Liver (tissue), 9 donors: ENCODE measurements around the gene TSHZ2. TPM values are rescaled to one million over a fixed set of nuclear protein-coding genes. Genes with fewer than 3 reads are reported as not detected.

Experiments
- DNase-seq: peaks from one replicate; pipeline ENCODE4 v3.0.0-alpha.2; 2017; ENCODE audit warnings: low spot score
- H3K27ac ChIP-seq, 2 donors: one replicate each; pipeline ENCODE4 v1.7.0; 2013; ENCODE audit warnings: inconsistent platforms in 2 of 2, low read length in 2 of 2, control low read depth in 1 of 2, low read depth in 1 of 2, mild to moderate bottlenecking in 1 of 2
- H3K27me3 ChIP-seq, 4 donors: one replicate each; pipeline versions ENCODE4 v1.6.1 to v1.7.0; 2013; ENCODE audit warnings: low read length in 3 of 4, inconsistent platforms in 1 of 4, mild to moderate bottlenecking in 1 of 4, moderate library complexity in 1 of 4; ENCODE audit not compliant: control insufficient read depth in 4 of 4, insufficient read depth in 4 of 4
- H3K36me3 ChIP-seq, 4 donors: one replicate each; pipeline versions ENCODE4 v1.6.1 to v1.7.0; 2013; ENCODE audit warnings: low read length in 3 of 4, mild to moderate bottlenecking in 3 of 4, low read depth in 1 of 4, moderate library complexity in 1 of 4; ENCODE audit not compliant: control insufficient read depth in 4 of 4, insufficient read depth in 3 of 4
- H3K4me1 ChIP-seq, 4 donors: one replicate each; pipeline versions ENCODE4 v1.6.1 to v1.7.0; 2013; ENCODE audit warnings: low read length in 3 of 4, mild to moderate bottlenecking in 3 of 4, moderate library complexity in 1 of 4; ENCODE audit not compliant: control insufficient read depth in 4 of 4, insufficient read depth in 4 of 4
- H3K4me3 ChIP-seq, 3 donors: one replicate each; pipeline versions ENCODE4 v1.6.1 to v1.7.0; 2013; ENCODE audit warnings: low read length in 3 of 3, control low read depth in 1 of 3, low read depth in 1 of 3, mild to moderate bottlenecking in 1 of 3
- H3K9ac ChIP-seq, 2 donors: one replicate each; pipeline ENCODE4 v1.7.0; 2013; ENCODE audit warnings: low read length in 2 of 2, mild to moderate bottlenecking in 2 of 2, moderate library complexity in 2 of 2, control low read depth in 1 of 2, low read depth in 1 of 2
- H3K9me3 ChIP-seq, 4 donors: one replicate each; pipeline versions ENCODE4 v1.6.1 to v1.7.0; 2013; ENCODE audit warnings: low read length in 3 of 4; ENCODE audit not compliant: control insufficient read depth in 4 of 4
- EGR1 ChIP-seq, 2 donors: IDR thresholded peaks; 2 replicates each; pipeline ENCODE4 v1.6.1; 2016 to 2018; ENCODE audit warnings: antibody characterized with exemption in 2 of 2, low read depth in 2 of 2
- FOXA1 ChIP-seq: IDR thresholded peaks from 2 replicates; pipeline ENCODE4 v1.6.1; 2016; ENCODE audit warnings: antibody characterized with exemption
- FOXA2 ChIP-seq: IDR thresholded peaks from 2 replicates; pipeline ENCODE4 v1.6.1; 2016; ENCODE audit warnings: antibody characterized with exemption
- GABPA ChIP-seq, 2 donors: IDR thresholded peaks in 1 of 2; conservative IDR thresholded peaks in 1 of 2; 2 replicates each; pipeline ENCODE4 v1.6.1; 2016; ENCODE audit warnings: antibody characterized with exemption in 2 of 2, mild to moderate bottlenecking in 1 of 2, moderate library complexity in 1 of 2
- HNF4A ChIP-seq, 2 donors: conservative IDR thresholded peaks; 2 replicates each; pipeline ENCODE4 v1.6.1; 2016; ENCODE audit warnings: antibody characterized with exemption in 2 of 2, mild to moderate bottlenecking in 2 of 2
- HNF4G ChIP-seq: IDR thresholded peaks from 2 replicates; pipeline ENCODE4 v1.6.1; 2016; ENCODE audit warnings: antibody characterized with exemption
- JUND ChIP-seq, 2 donors: IDR thresholded peaks; 2 replicates each; pipeline ENCODE4 v1.6.1; 2016; ENCODE audit warnings: antibody characterized with exemption in 2 of 2
- NR2F2 ChIP-seq: IDR thresholded peaks from 2 replicates; pipeline ENCODE4 v1.6.1; 2016; ENCODE audit warnings: antibody characterized with exemption
- RAD21 ChIP-seq, 2 donors: IDR thresholded peaks; 2 replicates each; pipeline ENCODE4 v1.6.1; 2016; ENCODE audit warnings: antibody characterized with exemption in 2 of 2, mild to moderate bottlenecking in 2 of 2
- RXRA ChIP-seq, 2 donors: IDR thresholded peaks; 2 replicates each; pipeline ENCODE4 v1.6.1; 2017 to 2018; ENCODE audit warnings: antibody characterized with exemption in 2 of 2, mild to moderate bottlenecking in 1 of 2
- SP1 ChIP-seq: IDR thresholded peaks from 2 replicates; pipeline ENCODE4 v1.6.1; 2018; ENCODE audit warnings: antibody characterized with exemption, mild to moderate bottlenecking
- TAF1 ChIP-seq: conservative IDR thresholded peaks from 2 replicates; pipeline ENCODE4 v1.6.1; 2016; ENCODE audit warnings: antibody characterized with exemption, mild to moderate bottlenecking
- WGBS: extraction: QIAGEN DNeasy Blood & Tissue Kit; methylation state at CpG from one replicate; pipeline ENCODE4 v1.1.7; 2013; 5-methylcytosine and 5-hydroxymethylcytosine counted together
- polyA plus RNA-seq, 2 donors: library from polyadenylated mRNA; stranded (reverse) in 1 of 2; unstranded in 1 of 2; fragments of 200-250 nt in 1 of 2; fragments of >200 nt in 1 of 2; fragmentation: Nextera tagmentation in 1 of 2; extraction: Ambion mirVana in 1 of 2; gene quantifications; one replicate each; pipeline versions ENCODE4 v1.2.1 to v1.2.3, GENCODE V29; 2013 to 2015
- total RNA-seq, 2 donors: library from RNA; depleted of rRNA; stranded (reverse); fragments of >200 nt; gene quantifications; one replicate each; pipeline ENCODE4 v1.2.3, GENCODE V29; 2014
- TF ChIP-seq, protein P1 (sequence below): fragments of 150-350 bp; IDR thresholded peaks from 2 replicates; pipeline ENCODE4 v1.5.1; 2017; ENCODE audit warnings: improper control_type of control experiment, low read depth, low read length; ENCODE audit not compliant: missing input control
- TF ChIP-seq, protein P2 (sequence below): IDR thresholded peaks from 2 replicates; pipeline ENCODE4 v1.6.1; 2016; ENCODE audit warnings: antibody characterized with exemption, mild to moderate bottlenecking
- TF ChIP-seq, protein P3 (sequence below): IDR thresholded peaks from 2 replicates; pipeline ENCODE4 v1.6.1; 2016; ENCODE audit warnings: antibody characterized with exemption
- donor health status: healthy.
- donor health status: healthy.
- donor health status: healthy.
- donor health status: healthy.
- donor health status: healthy.

Gene TSHZ2
- total and polyA plus RNA-seq, 4 donors: 2.9 to 11.3 (median 7.8) TPM

DNA sequence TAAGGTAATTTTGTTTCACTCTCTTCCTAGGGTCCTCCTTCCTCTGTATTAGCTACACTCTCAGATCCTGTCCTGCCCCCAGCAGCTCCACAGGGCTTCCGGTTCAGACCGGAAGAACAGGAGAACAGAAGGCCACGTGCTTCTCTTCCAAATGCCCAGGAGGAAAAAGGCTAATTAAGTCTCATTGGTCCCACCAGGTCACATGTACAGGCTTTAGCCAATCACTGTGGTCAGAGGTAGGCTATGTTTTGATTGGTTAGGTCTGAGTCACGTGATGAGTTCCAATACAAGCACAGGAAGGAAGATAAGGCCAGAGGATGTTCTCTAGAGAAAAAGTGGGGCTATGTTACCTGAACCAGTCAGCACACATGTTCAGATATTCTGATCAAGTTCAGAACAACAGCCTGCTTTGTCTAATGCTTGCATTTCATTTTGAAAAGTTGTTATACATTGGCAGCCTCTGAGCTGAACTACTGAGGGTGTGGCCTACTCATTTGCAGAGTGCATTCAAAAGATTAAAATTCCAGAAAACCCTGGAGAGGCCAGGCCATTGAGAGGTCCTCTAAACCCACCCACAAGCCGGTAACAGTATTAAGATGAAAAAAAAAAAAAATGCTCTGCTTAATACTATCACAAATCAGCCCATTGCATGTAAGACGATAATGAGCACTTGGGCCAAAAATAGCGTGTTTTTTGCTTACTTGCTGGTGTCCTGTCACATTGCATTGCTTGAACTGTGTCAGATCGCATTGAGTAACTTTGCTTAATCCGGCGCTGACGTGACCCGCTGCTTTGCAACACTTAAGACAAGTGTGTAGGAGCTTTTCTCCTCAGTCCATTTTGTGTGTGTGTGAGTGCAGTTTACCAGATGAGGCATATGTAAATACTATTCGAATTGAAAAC lies 170.3 kb downstream of the TSHZ2 start:
- no peaks in the 10 kb centered on the region for H3K4me1 ChIP-seq
- H3K4me3 ChIP-seq: no peak overlapping the region
- no peaks in the 10 kb centered on the region for H3K9me3 ChIP-seq
- no peaks in the 10 kb centered on the region for H3K36me3 ChIP-seq
- no peak overlapping the region for H3K27ac ChIP-seq
- no peak for DNase-seq
- H3K27me3 ChIP-seq: no peaks in the 10 kb centered on the region
- no peak overlapping the region for H3K9ac ChIP-seq
- 84% methylated on average over 13 of the region's 13 CpGs for WGBS
- TF ChIP-seq GABPA (IDR thresholded peaks at IDR 0.05 in 1 of 2, conservative IDR thresholded peaks at IDR 0.05 in 1 of 2) (no peak), FOXA2 (no peak), JUND (IDR thresholded peaks at IDR 0.05) (no peak), EGR1 (IDR thresholded peaks at IDR 0.05; ENCODE audit: low read depth in 2 of 2) (no peak), RAD21 (IDR thresholded peaks at IDR 0.05) (no peak)
- TF ChIP-seq, protein P1, sequence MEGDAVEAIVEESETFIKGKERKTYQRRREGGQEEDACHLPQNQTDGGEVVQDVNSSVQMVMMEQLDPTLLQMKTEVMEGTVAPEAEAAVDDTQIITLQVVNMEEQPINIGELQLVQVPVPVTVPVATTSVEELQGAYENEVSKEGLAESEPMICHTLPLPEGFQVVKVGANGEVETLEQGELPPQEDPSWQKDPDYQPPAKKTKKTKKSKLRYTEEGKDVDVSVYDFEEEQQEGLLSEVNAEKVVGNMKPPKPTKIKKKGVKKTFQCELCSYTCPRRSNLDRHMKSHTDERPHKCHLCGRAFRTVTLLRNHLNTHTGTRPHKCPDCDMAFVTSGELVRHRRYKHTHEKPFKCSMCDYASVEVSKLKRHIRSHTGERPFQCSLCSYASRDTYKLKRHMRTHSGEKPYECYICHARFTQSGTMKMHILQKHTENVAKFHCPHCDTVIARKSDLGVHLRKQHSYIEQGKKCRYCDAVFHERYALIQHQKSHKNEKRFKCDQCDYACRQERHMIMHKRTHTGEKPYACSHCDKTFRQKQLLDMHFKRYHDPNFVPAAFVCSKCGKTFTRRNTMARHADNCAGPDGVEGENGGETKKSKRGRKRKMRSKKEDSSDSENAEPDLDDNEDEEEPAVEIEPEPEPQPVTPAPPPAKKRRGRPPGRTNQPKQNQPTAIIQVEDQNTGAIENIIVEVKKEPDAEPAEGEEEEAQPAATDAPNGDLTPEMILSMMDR: no peak

DNA sequence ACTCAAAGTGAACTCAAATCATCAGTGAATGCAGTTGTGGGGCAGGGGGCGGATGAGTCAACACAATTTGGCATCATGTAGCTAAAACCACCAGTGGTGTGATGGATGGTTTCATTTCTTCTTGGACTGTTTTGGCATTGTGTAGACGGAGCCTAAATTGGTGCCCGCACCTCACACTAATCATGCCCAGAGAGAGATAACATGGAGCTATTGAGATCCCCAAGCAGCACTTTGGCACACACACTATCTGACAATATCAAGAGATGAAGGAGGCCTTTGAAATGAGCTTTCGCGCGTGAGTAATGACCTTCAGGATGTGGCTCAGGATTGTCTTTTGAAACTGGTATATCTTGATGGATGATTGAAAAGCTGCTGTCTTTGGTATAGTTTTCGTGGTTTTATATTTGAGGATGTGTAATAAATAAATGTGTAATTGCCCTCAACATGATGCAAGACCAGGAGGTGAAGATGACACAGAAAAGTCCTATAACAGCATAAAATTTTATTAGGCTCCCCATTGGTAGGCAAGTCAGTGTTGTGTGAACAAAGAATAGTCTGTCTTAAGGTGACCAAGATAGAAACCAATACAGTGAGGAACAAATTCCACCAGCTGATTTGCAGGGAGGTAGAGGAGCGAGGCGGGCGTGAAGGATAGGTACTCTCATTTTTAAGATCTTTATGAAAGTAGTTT lies 174.2 kb downstream of the TSHZ2 start:
- 91% methylated on average over 10 of the region's 10 CpGs for WGBS
- no peak overlapping the region for H3K4me3 ChIP-seq
- no peak overlapping the region for H3K9ac ChIP-seq

More for the DNA sequence above, 174.2 kb downstream of the TSHZ2 start:
- Histone ChIP-seq H3K4me1 (no peaks in the 10 kb centered on the region), H3K27ac (no peak overlapping the region), H3K36me3 (no peaks in the 10 kb centered on the region), H3K9me3 (no peaks in the 10 kb centered on the region), H3K27me3 (no peaks in the 10 kb centered on the region)
- TF ChIP-seq SP1 (no peak), FOXA2 (no peak), HNF4A (conservative IDR thresholded peaks at IDR 0.05) (no peak), HNF4G (no peak), GABPA (IDR thresholded peaks at IDR 0.05 in 1 of 2, conservative IDR thresholded peaks at IDR 0.05 in 1 of 2) (no peak), RXRA (IDR thresholded peaks at IDR 0.05) (no peak), RAD21 (IDR thresholded peaks at IDR 0.05) (no peak), FOXA1 (no peak), TAF1 (no peak), NR2F2 (no peak)
- TF ChIP-seq, protein P2, sequence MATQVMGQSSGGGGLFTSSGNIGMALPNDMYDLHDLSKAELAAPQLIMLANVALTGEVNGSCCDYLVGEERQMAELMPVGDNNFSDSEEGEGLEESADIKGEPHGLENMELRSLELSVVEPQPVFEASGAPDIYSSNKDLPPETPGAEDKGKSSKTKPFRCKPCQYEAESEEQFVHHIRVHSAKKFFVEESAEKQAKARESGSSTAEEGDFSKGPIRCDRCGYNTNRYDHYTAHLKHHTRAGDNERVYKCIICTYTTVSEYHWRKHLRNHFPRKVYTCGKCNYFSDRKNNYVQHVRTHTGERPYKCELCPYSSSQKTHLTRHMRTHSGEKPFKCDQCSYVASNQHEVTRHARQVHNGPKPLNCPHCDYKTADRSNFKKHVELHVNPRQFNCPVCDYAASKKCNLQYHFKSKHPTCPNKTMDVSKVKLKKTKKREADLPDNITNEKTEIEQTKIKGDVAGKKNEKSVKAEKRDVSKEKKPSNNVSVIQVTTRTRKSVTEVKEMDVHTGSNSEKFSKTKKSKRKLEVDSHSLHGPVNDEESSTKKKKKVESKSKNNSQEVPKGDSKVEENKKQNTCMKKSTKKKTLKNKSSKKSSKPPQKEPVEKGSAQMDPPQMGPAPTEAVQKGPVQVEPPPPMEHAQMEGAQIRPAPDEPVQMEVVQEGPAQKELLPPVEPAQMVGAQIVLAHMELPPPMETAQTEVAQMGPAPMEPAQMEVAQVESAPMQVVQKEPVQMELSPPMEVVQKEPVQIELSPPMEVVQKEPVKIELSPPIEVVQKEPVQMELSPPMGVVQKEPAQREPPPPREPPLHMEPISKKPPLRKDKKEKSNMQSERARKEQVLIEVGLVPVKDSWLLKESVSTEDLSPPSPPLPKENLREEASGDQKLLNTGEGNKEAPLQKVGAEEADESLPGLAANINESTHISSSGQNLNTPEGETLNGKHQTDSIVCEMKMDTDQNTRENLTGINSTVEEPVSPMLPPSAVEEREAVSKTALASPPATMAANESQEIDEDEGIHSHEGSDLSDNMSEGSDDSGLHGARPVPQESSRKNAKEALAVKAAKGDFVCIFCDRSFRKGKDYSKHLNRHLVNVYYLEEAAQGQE: no peak
- TF ChIP-seq, protein P3, sequence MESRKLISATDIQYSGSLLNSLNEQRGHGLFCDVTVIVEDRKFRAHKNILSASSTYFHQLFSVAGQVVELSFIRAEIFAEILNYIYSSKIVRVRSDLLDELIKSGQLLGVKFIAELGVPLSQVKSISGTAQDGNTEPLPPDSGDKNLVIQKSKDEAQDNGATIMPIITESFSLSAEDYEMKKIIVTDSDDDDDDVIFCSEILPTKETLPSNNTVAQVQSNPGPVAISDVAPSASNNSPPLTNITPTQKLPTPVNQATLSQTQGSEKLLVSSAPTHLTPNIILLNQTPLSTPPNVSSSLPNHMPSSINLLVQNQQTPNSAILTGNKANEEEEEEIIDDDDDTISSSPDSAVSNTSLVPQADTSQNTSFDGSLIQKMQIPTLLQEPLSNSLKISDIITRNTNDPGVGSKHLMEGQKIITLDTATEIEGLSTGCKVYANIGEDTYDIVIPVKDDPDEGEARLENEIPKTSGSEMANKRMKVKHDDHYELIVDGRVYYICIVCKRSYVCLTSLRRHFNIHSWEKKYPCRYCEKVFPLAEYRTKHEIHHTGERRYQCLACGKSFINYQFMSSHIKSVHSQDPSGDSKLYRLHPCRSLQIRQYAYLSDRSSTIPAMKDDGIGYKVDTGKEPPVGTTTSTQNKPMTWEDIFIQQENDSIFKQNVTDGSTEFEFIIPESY: no peak
- TF ChIP-seq, protein P1: no peak
- no peak for DNase-seq
